HepG2 (cell line): ENCODE data around the gene FGFR4. TPM values are rescaled to one million over a fixed set of nuclear protein-coding genes. Genes with fewer than 3 reads are reported as not detected.

Source experiments
- ADNP ChIP-seq: sonication (generic); formaldehyde crosslinking; IDR thresholded peaks from 2 replicates; pipeline ENCODE4 v1.4.0; 2020; ENCODE audit warnings: missing genetic modification reagents
- AFF4 ChIP-seq: sonication (generic); formaldehyde crosslinking; IDR thresholded peaks from 2 replicates; pipeline ENCODE4 v1.4.0; 2020; ENCODE audit warnings: missing genetic modification reagents
- GABPA ChIP-seq, 2 experiments: IDR thresholded peaks; 2 replicates each; pipeline ENCODE4 v1.6.1; 2011 to 2016; ENCODE audit warnings: low read depth in 2 of 2, low read length in 1 of 2, missing biosample characterization in 1 of 2, missing genetic modification characterization in 1 of 2
- HDAC2 ChIP-seq: sonication (generic); formaldehyde crosslinking; IDR thresholded peaks from 2 replicates; pipeline ENCODE4 v1.4.0; 2020; ENCODE audit warnings: missing genetic modification reagents
- KDM4B ChIP-seq: sonication (generic); formaldehyde crosslinking; IDR thresholded peaks from 2 replicates; pipeline ENCODE4 v1.4.0; 2020; ENCODE audit warnings: missing genetic modification reagents
- MAF1 ChIP-seq: sonication (generic); formaldehyde crosslinking; IDR thresholded peaks from 2 replicates; pipeline ENCODE4 v1.5.0; 2020; ENCODE audit warnings: missing genetic modification reagents, borderline replicate concordance
- MXD4 ChIP-seq: IDR thresholded peaks from 2 replicates; pipeline ENCODE4 v1.6.1; 2016; ENCODE audit warnings: mild to moderate bottlenecking, missing biosample characterization, missing genetic modification reagents
- YEATS4 ChIP-seq: sonication (generic); formaldehyde crosslinking; IDR thresholded peaks from 2 replicates; pipeline ENCODE4 v1.4.0; 2020; ENCODE audit warnings: missing genetic modification reagents, borderline replicate concordance
- ZBTB43 ChIP-seq: sonication (generic); formaldehyde crosslinking; conservative IDR thresholded peaks from 2 replicates; pipeline ENCODE4 v1.4.0; 2020; ENCODE audit warnings: missing genetic modification reagents
- ZBTB7B ChIP-seq: sonication (generic); formaldehyde crosslinking; IDR thresholded peaks from 2 replicates; pipeline ENCODE4 v1.4.0; 2020; ENCODE audit warnings: missing genetic modification reagents
- ZMYM2 ChIP-seq: sonication (generic); formaldehyde crosslinking; IDR thresholded peaks from 2 replicates; pipeline ENCODE4 v1.8.0; 2022; ENCODE audit warnings: mild to moderate bottlenecking, missing genetic modification reagents
- ZNF883 ChIP-seq: sonication (generic); formaldehyde crosslinking; IDR thresholded peaks from 2 replicates; pipeline ENCODE4 v1.5.1; 2020; ENCODE audit warnings: mild to moderate bottlenecking, missing genetic modification reagents; ENCODE audit errors: not compliant biosample characterization
- polyA plus RNA-seq, 8 experiments: library from polyadenylated mRNA; depleted of rRNA in 3 of 8; stranded (reverse) in 7 of 8; unstranded in 1 of 8; fragments of >200 nt; fragmentation: Illumina TruSeq in 4 of 8; extraction: Trizol in 4 of 8; gene quantifications; 2 replicates each; pipeline versions ENCODE4 v1.2.1 to v1.2.3, GENCODE V29; 2011 to 2016; ENCODE audit warnings: low read depth in 4 of 8, missing spikeins in 1 of 8, mixed read lengths in 1 of 8; ENCODE audit not compliant: insufficient read depth in 1 of 8
- total RNA-seq, 5 experiments: library from RNA; depleted of rRNA; stranded (reverse); fragments of >200 nt; fragmentation: Illumina TruSeq; extraction: Trizol; gene quantifications; 2 replicates each; pipeline ENCODE4 v1.2.3, GENCODE V29; 2016; ENCODE audit warnings: low read depth in 1 of 5
- TF ChIP-seq, protein P1 (sequence below): IDR thresholded peaks from 2 replicates; pipeline ENCODE4 v1.6.1; 2012; ENCODE audit warnings: low read length, improper control_type of control experiment
- TF ChIP-seq, protein P2 (sequence below): sonication (generic); formaldehyde crosslinking; IDR thresholded peaks from 2 replicates; pipeline ENCODE4 v1.9.0; 2021; ENCODE audit warnings: missing genetic modification reagents, borderline replicate concordance

Gene FGFR4
- total and polyA plus RNA-seq, 2 of the 13 experiments (the other 11 are each of a cell fraction or from before 2014, with no cell fraction given) = 129 to 219 TPM

- TF ChIP-seq ZNF883 (CRISPR knock-in tag) = peak; percentile 82
- peak; percentile 68 for TF ChIP-seq HDAC2 (CRISPR knock-in tag)
- peak; percentile 89 for TF ChIP-seq YEATS4 (CRISPR knock-in tag)
- no peak for TF ChIP-seq GABPA (IDR thresholded peaks at IDR 0.05; ENCODE audit: low read depth, low read length)
- TF ChIP-seq GABPA (CRISPR knock-in tag; IDR thresholded peaks at IDR 0.05; ENCODE audit: low read depth) = no peak; the same call in 1 of the 2 replicates
- no peak for TF ChIP-seq ADNP (CRISPR knock-in tag)
- TF ChIP-seq MAF1 (CRISPR knock-in tag) = peak; percentile 25; the same call in 1 of the 2 replicates
- TF ChIP-seq KDM4B (CRISPR knock-in tag) = no peak
- peak; percentile 74; the same call in 1 of the 2 replicates for TF ChIP-seq ZBTB7B (CRISPR knock-in tag)
- TF ChIP-seq, protein P1, sequence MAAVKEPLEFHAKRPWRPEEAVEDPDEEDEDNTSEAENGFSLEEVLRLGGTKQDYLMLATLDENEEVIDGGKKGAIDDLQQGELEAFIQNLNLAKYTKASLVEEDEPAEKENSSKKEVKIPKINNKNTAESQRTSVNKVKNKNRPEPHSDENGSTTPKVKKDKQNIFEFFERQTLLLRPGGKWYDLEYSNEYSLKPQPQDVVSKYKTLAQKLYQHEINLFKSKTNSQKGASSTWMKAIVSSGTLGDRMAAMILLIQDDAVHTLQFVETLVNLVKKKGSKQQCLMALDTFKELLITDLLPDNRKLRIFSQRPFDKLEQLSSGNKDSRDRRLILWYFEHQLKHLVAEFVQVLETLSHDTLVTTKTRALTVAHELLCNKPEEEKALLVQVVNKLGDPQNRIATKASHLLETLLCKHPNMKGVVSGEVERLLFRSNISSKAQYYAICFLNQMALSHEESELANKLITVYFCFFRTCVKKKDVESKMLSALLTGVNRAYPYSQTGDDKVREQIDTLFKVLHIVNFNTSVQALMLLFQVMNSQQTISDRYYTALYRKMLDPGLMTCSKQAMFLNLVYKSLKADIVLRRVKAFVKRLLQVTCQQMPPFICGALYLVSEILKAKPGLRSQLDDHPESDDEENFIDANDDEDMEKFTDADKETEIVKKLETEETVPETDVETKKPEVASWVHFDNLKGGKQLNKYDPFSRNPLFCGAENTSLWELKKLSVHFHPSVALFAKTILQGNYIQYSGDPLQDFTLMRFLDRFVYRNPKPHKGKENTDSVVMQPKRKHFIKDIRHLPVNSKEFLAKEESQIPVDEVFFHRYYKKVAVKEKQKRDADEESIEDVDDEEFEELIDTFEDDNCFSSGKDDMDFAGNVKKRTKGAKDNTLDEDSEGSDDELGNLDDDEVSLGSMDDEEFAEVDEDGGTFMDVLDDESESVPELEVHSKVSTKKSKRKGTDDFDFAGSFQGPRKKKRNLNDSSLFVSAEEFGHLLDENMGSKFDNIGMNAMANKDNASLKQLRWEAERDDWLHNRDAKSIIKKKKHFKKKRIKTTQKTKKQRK = no peak
- TF ChIP-seq, protein P2, sequence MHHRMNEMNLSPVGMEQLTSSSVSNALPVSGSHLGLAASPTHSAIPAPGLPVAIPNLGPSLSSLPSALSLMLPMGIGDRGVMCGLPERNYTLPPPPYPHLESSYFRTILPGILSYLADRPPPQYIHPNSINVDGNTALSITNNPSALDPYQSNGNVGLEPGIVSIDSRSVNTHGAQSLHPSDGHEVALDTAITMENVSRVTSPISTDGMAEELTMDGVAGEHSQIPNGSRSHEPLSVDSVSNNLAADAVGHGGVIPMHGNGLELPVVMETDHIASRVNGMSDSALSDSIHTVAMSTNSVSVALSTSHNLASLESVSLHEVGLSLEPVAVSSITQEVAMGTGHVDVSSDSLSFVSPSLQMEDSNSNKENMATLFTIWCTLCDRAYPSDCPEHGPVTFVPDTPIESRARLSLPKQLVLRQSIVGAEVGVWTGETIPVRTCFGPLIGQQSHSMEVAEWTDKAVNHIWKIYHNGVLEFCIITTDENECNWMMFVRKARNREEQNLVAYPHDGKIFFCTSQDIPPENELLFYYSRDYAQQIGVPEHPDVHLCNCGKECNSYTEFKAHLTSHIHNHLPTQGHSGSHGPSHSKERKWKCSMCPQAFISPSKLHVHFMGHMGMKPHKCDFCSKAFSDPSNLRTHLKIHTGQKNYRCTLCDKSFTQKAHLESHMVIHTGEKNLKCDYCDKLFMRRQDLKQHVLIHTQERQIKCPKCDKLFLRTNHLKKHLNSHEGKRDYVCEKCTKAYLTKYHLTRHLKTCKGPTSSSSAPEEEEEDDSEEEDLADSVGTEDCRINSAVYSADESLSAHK = no peak
- TF ChIP-seq ZMYM2 (CRISPR knock-in tag) = 0 out of 2 replicates have a peak, but pooled peaks have one; percentile 23
- peak; percentile 54; the same call in 1 of the 2 replicates for TF ChIP-seq ZBTB43 (CRISPR knock-in tag)
- TF ChIP-seq AFF4 (CRISPR knock-in tag) = 0 out of 2 replicates have a peak, but pooled peaks have one; percentile 7
- peak; percentile 79 for TF ChIP-seq MXD4
Measured at GRCh38 chr5:177086654-177087397, at the start of gene FGFR4 (continued).
